GM23338 (cell line): ENCODE measurements around the gene FRMD4A. TPM values are rescaled to one million over a fixed set of nuclear protein-coding genes. Genes with fewer than 3 reads are reported as not detected.

ENCODE experiments used
- ATAC-seq: fragments of 200-7000 bp; cut with Tn5 transposase; 3 replicates; pipeline ENCODE4 v1.9.1; 2020
- DNase-seq: peaks from one replicate; pipeline ENCODE4 v3.0.0-alpha.2; 2015; ENCODE audit warnings: low spot score
- H2AFZ ChIP-seq: fragments of 200-600 bp; sonication (generic); 2 replicates; pipeline ENCODE4 v1.8.0; 2016; ENCODE audit warnings: antibody characterized with exemption, mild to moderate bottlenecking, moderate library complexity
- H3F3A ChIP-seq: fragments of 200-600 bp; sonication (generic); replicated peaks from 2 replicates; pipeline ENCODE4 v1.8.0; 2017; ENCODE audit warnings: antibody characterized with exemption, mixed run types, low read depth
- H3K27ac ChIP-seq: fragments of 200-600 bp; sonication (generic); 2 replicates; pipeline ENCODE4 v1.6.1; 2016; ENCODE audit warnings: low read depth
- H3K27me3 ChIP-seq: fragments of 200-600 bp; sonication (generic); 2 replicates; pipeline ENCODE4 v1.8.0; 2016; ENCODE audit warnings: mild to moderate bottlenecking, mixed run types, moderate library complexity; ENCODE audit not compliant: insufficient read depth
- H3K36me3 ChIP-seq: fragments of 200-600 bp; sonication (generic); 2 replicates; pipeline ENCODE4 v1.8.0; 2016; ENCODE audit warnings: mild to moderate bottlenecking; ENCODE audit not compliant: insufficient read depth
- H3K4me1 ChIP-seq: fragments of 200-600 bp; sonication (generic); 2 replicates; pipeline ENCODE4 v1.8.0; 2016; ENCODE audit warnings: mild to moderate bottlenecking, moderate library complexity; ENCODE audit not compliant: insufficient read depth
- H3K4me2 ChIP-seq: fragments of 200-600 bp; sonication (generic); 2 replicates; pipeline ENCODE4 v1.7.1; 2017; ENCODE audit warnings: mixed run types
- H3K4me3 ChIP-seq: fragments of 200-600 bp; sonication (generic); 2 replicates; pipeline ENCODE4 v1.6.1; 2016; ENCODE audit warnings: mixed run types
- H3K79me2 ChIP-seq: fragments of 200-600 bp; sonication (generic); replicated peaks from 2 replicates; pipeline ENCODE4 v1.8.0; 2017; ENCODE audit warnings: mild to moderate bottlenecking; ENCODE audit not compliant: insufficient read depth
- H3K9me2 ChIP-seq: fragments of 200-600 bp; sonication (generic); 2 replicates; pipeline ENCODE4 v1.8.0; 2017; ENCODE audit not compliant: insufficient read depth
- H4K20me1 ChIP-seq: fragments of 200-600 bp; sonication (generic); replicated peaks from 2 replicates; pipeline ENCODE4 v1.8.0; 2017; ENCODE audit warnings: mild to moderate bottlenecking; ENCODE audit not compliant: insufficient read depth
- H3K27ac Mint-ChIP-seq: 2 replicates; pipeline ENCODE4 v1.8.0; 2020; ENCODE audit warnings: inconsistent platforms, mild to moderate bottlenecking, moderate library complexity, mixed read lengths
- H3K27me3 Mint-ChIP-seq: 3 replicates; pipeline ENCODE4 v1.8.0; 2022; ENCODE audit warnings: low read depth, mild to moderate bottlenecking, moderate library complexity, mixed read lengths, inconsistent platforms; ENCODE audit not compliant: insufficient read depth, poor library complexity
- H3K36me3 Mint-ChIP-seq: 3 replicates; pipeline ENCODE4 v1.8.0; 2021; ENCODE audit warnings: low read depth, mild to moderate bottlenecking, inconsistent platforms, moderate library complexity, mixed read lengths
- H3K4me1 Mint-ChIP-seq: 3 replicates; pipeline ENCODE4 v1.8.0; 2020; ENCODE audit warnings: mild to moderate bottlenecking, inconsistent platforms, mixed read lengths
- H3K4me3 Mint-ChIP-seq: 3 replicates; pipeline ENCODE4 v1.8.0; 2021; ENCODE audit warnings: moderate library complexity, mild to moderate bottlenecking, inconsistent platforms, mixed read lengths
- H3K9me3 Mint-ChIP-seq: 3 replicates; pipeline ENCODE4 v1.8.0; 2020; ENCODE audit warnings: moderate library complexity, mild to moderate bottlenecking, inconsistent platforms, mixed read lengths
- CREB1 ChIP-seq: fragments of 250-450 bp; sonication (Bioruptor Pico); IDR thresholded peaks from 2 replicates; pipeline ENCODE4 v1.5.0; 2020; ENCODE audit warnings: low read depth, mild to moderate bottlenecking, moderate library complexity
- EZH2 ChIP-seq: fragments of 200-600 bp; sonication (generic); IDR thresholded peaks from one replicate; pipeline ENCODE4 v1.8.0; 2017; ENCODE audit warnings: antibody characterized with exemption, mild to moderate bottlenecking, low read depth; ENCODE audit not compliant: unreplicated experiment
- EZH2phosphoT487 ChIP-seq: fragments of 200-600 bp; sonication (generic); IDR thresholded peaks from one replicate; pipeline ENCODE4 v1.8.1; 2018; ENCODE audit warnings: antibody characterized with exemption; ENCODE audit not compliant: unreplicated experiment
- JUNB ChIP-seq: IDR thresholded peaks from one replicate; pipeline ENCODE4 v1.6.1; 2016; ENCODE audit warnings: antibody characterized with exemption; ENCODE audit not compliant: unreplicated experiment
- NANOG ChIP-seq: IDR thresholded peaks from 2 replicates; pipeline ENCODE4 v1.6.1; 2016; ENCODE audit warnings: antibody characterized with exemption, borderline replicate concordance
- POLR2AphosphoS5 ChIP-seq: IDR thresholded peaks from 2 replicates; pipeline ENCODE4 v1.6.1; 2016; ENCODE audit warnings: antibody characterized with exemption, low read depth
- STAT1 ChIP-seq: IDR thresholded peaks from one replicate; pipeline ENCODE4 v1.6.1; 2016; ENCODE audit warnings: antibody characterized with exemption; ENCODE audit not compliant: unreplicated experiment
- ZNF114 ChIP-seq: fragments of 250-450 bp; sonication (Bioruptor Pico); IDR thresholded peaks from 2 replicates; pipeline ENCODE4 v1.5.0; 2020; ENCODE audit warnings: mild to moderate bottlenecking, moderate library complexity
- ZNF331 ChIP-seq: fragments of 250-450 bp; sonication (Bioruptor Pico); IDR thresholded peaks from 2 replicates; pipeline ENCODE4 v1.5.0; 2020; ENCODE audit warnings: low read depth, mild to moderate bottlenecking, moderate library complexity
- polyA plus RNA-seq: library from polyadenylated mRNA; unstranded; fragments of >200 nt; fragmentation: Nextera tagmentation; extraction: Ambion mirVana; gene quantifications from 2 replicates; pipeline ENCODE4 v1.2.1, GENCODE V29; 2016
- total RNA-seq: library from RNA; depleted of rRNA; stranded (reverse); fragments of >200 nt; shearing (Covaris generic); gene quantifications from 2 replicates; pipeline ENCODE4 v1.2.3, GENCODE V29; 2014
- TF ChIP-seq, protein P1 (sequence below), 2 experiments: fragments of 200-600 bp in 1 of 2; sonication (generic) in 1 of 2; conservative IDR thresholded peaks; 2 replicates each; pipeline versions ENCODE4 v1.5.1 to v1.6.1; 2016 to 2017; ENCODE audit warnings: antibody characterized with exemption in 2 of 2, low read depth in 2 of 2, mild to moderate bottlenecking in 2 of 2, moderate library complexity in 1 of 2
- TF ChIP-seq, protein P2 (sequence below): IDR thresholded peaks from one replicate; pipeline ENCODE4 v1.6.1; 2018; ENCODE audit warnings: antibody characterized with exemption; ENCODE audit not compliant: unreplicated experiment
- TF ChIP-seq, protein P3 (sequence below): IDR thresholded peaks from 2 replicates; pipeline ENCODE4 v1.6.1; 2016; ENCODE audit warnings: antibody characterized with exemption

Gene FRMD4A
- total and polyA plus RNA-seq, 2 experiments from 2014 or later: 14.0 to 20.1 TPM

DNA sequence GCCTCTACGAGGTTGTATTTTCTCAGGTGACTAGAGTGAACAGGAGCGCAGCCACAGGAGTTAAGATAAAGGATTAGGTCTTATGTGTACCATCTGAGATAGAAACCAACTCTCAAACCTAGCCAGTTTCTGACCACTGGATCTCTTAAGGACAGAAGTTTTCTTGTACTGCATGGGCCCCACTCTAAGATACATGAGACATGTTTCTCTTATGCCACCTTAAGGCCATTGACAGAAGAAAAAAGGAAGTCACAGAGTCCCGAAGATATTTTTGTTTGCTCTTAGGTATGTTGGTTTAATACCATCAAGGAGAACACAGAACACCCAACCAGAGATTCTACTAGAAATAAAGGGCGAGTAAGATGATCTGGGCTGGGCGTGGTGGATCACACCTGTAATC is 335.8 kb downstream of the FRMD4A start:
- H3K9me3 Mint-ChIP-seq: no peaks in the 10 kb centered on the region
- Histone ChIP-seq H3K27ac (no peak overlapping the region), H3K4me1 (no peaks in the 10 kb centered on the region), H4K20me1 (no peaks in the 10 kb centered on the region), H3K27me3 (no peaks in the 10 kb centered on the region), H2AFZ (no peak overlapping the region), H3K9me2 (no peaks in the 10 kb centered on the region), H3K4me3 (no peak overlapping the region), H3K4me2 (no peak overlapping the region), H3K36me3 (no peaks in the 10 kb centered on the region), H3K79me2 (no peaks in the 10 kb centered on the region), H3F3A (no peaks in the 10 kb centered on the region)
- ATAC-seq (no peak), DNase-seq (no peak)
- no peaks in the 10 kb centered on the region for H3K27me3 Mint-ChIP-seq
- H3K4me1 Mint-ChIP-seq: peaks cover 12% of the 10 kb centered on the region
- H3K4me3 Mint-ChIP-seq: no peak overlapping the region
- no peak overlapping the region for H3K27ac Mint-ChIP-seq
- no peaks in the 10 kb centered on the region for H3K36me3 Mint-ChIP-seq
- TF ChIP-seq, protein P1, sequence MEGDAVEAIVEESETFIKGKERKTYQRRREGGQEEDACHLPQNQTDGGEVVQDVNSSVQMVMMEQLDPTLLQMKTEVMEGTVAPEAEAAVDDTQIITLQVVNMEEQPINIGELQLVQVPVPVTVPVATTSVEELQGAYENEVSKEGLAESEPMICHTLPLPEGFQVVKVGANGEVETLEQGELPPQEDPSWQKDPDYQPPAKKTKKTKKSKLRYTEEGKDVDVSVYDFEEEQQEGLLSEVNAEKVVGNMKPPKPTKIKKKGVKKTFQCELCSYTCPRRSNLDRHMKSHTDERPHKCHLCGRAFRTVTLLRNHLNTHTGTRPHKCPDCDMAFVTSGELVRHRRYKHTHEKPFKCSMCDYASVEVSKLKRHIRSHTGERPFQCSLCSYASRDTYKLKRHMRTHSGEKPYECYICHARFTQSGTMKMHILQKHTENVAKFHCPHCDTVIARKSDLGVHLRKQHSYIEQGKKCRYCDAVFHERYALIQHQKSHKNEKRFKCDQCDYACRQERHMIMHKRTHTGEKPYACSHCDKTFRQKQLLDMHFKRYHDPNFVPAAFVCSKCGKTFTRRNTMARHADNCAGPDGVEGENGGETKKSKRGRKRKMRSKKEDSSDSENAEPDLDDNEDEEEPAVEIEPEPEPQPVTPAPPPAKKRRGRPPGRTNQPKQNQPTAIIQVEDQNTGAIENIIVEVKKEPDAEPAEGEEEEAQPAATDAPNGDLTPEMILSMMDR (conservative IDR thresholded peaks at IDR 0.05; ENCODE audit: low read depth in 2 of 2): peak in 1 of 2 experiments; percentile 26; a peak in 2 of 4 replicates
- TF ChIP-seq NANOG (no peak), POLR2AphosphoS5 (no peak), CREB1 (no peak)
- TF ChIP-seq, protein P2, sequence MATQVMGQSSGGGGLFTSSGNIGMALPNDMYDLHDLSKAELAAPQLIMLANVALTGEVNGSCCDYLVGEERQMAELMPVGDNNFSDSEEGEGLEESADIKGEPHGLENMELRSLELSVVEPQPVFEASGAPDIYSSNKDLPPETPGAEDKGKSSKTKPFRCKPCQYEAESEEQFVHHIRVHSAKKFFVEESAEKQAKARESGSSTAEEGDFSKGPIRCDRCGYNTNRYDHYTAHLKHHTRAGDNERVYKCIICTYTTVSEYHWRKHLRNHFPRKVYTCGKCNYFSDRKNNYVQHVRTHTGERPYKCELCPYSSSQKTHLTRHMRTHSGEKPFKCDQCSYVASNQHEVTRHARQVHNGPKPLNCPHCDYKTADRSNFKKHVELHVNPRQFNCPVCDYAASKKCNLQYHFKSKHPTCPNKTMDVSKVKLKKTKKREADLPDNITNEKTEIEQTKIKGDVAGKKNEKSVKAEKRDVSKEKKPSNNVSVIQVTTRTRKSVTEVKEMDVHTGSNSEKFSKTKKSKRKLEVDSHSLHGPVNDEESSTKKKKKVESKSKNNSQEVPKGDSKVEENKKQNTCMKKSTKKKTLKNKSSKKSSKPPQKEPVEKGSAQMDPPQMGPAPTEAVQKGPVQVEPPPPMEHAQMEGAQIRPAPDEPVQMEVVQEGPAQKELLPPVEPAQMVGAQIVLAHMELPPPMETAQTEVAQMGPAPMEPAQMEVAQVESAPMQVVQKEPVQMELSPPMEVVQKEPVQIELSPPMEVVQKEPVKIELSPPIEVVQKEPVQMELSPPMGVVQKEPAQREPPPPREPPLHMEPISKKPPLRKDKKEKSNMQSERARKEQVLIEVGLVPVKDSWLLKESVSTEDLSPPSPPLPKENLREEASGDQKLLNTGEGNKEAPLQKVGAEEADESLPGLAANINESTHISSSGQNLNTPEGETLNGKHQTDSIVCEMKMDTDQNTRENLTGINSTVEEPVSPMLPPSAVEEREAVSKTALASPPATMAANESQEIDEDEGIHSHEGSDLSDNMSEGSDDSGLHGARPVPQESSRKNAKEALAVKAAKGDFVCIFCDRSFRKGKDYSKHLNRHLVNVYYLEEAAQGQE: no peak

DNA sequence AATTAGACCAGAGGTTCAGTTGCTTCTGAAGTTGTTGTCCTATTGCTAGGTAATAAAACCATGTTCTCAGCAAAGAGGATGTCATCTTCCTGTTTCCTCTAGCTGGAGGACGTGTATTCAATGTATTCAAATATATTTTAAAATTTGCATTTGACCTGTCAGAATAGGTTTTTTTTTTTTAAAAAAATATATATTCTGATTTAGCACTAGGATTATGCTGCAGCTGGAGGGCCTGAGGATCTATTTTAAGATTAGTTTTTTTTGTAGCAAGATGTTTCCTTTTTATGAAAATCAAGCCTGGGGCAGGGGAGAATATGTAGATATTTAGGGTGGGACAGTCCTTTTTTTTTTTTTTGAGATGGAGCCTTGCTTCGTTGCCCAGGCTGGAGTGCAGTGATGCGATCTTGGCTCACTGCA is 337.0 kb downstream of the FRMD4A start:
- Histone ChIP-seq H3F3A (no peaks in the 10 kb centered on the region), H3K27me3 (no peaks in the 10 kb centered on the region), H3K36me3 (no peaks in the 10 kb centered on the region), H3K4me3 (no peak overlapping the region), H3K27ac (no peak overlapping the region), H3K4me1 (no peaks in the 10 kb centered on the region), H3K79me2 (no peaks in the 10 kb centered on the region), H3K4me2 (no peak overlapping the region), H3K9me2 (peaks cover 6% of the 10 kb centered on the region; the same call in 1 of the 2 replicates), H2AFZ (no peak overlapping the region), H4K20me1 (no peaks in the 10 kb centered on the region)
- Mint-ChIP-seq H3K4me3 (no peak overlapping the region), H3K27me3 (no peaks in the 10 kb centered on the region), H3K27ac (no peak overlapping the region), H3K36me3 (no peaks in the 10 kb centered on the region), H3K9me3 (no peaks in the 10 kb centered on the region), H3K4me1 (peaks cover 12% of the 10 kb centered on the region)
- DNase-seq (no peak), ATAC-seq (no peak)
- TF ChIP-seq, protein P3, sequence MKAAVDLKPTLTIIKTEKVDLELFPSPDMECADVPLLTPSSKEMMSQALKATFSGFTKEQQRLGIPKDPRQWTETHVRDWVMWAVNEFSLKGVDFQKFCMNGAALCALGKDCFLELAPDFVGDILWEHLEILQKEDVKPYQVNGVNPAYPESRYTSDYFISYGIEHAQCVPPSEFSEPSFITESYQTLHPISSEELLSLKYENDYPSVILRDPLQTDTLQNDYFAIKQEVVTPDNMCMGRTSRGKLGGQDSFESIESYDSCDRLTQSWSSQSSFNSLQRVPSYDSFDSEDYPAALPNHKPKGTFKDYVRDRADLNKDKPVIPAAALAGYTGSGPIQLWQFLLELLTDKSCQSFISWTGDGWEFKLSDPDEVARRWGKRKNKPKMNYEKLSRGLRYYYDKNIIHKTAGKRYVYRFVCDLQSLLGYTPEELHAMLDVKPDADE: no peak
- TF ChIP-seq ZNF114 (CRISPR knock-in tag): no peak
- TF ChIP-seq JUNB: no peak
- no peak for TF ChIP-seq EZH2
- TF ChIP-seq, protein P2: no peak
- TF ChIP-seq, protein P1 (conservative IDR thresholded peaks at IDR 0.05; ENCODE audit: low read depth in 2 of 2): no peak
- TF ChIP-seq NANOG: no peak
- TF ChIP-seq EZH2phosphoT487: no peak
- TF ChIP-seq POLR2AphosphoS5: no peak
- TF ChIP-seq CREB1: no peak
- no peak for TF ChIP-seq STAT1
- TF ChIP-seq ZNF331 (CRISPR knock-in tag): no peak
